G401 (cell line): ENCODE measurements around the gene PIWIL1. TPM values are rescaled to one million over a fixed set of nuclear protein-coding genes. Genes with fewer than 3 reads are reported as not detected.

Experiments
- DNase-seq: peaks from one replicate; pipeline ENCODE4 v3.0.0-alpha.2; 2015; ENCODE audit warnings: low spot score
- in situ Hi-C: cut with HindIII; loops from 2 replicates; pipeline ENCODE4 v1.10.0; 2016; ENCODE audit warnings: low sequenced_read_pairs, mixed read lengths
- total RNA-seq: library from RNA; depleted of rRNA; stranded (reverse); fragments of >200 nt; shearing (Covaris generic); gene quantifications from 2 replicates; pipeline ENCODE4 v1.2.3, GENCODE V29; 2014; rRNA removed

Gene PIWIL1
- 0.74 and 2.6 TPM in 2 replicates for total RNA-seq

GRCh38 chr12:130337488-130338303 is at the start of gene PIWIL1:
PIWIL1 (plus strand) TSS chr12:130337887; CDS start chr12:130342592, 4,705 bp downstream.
- no peak for DNase-seq
- in situ Hi-C loops = no loop called here

- DNase-seq = no peak
- in situ Hi-C loops = no loop called here
These were observed 49.5 kb upstream of the PIWIL1 start for GRCh38 chr12:130288206-130288605.

- in situ Hi-C loops = no loop called here
- no peak for DNase-seq
These were observed 49.0 kb upstream of the PIWIL1 start for GRCh38 chr12:130288691-130289090.

GRCh38 chr12:130290114-130290513 is 47.6 kb upstream of the PIWIL1 start:
- DNase-seq = no peak
- in situ Hi-C loops = no loop called here

GRCh38 chr12:130298322-130299021 is 39.2 kb upstream of the PIWIL1 start:
- DNase-seq = no peak
- in situ Hi-C loops = no loop called here

- in situ Hi-C loops = no loop called here
These were observed 38.1 kb upstream of the PIWIL1 start for GRCh38 chr12:130299574-130299973.

GRCh38 chr12:130300090-130300489 is 37.6 kb upstream of the PIWIL1 start:
- in situ Hi-C loops = no loop called here
- DNase-seq = no peak

More at GRCh38 chr12:130299574-130299973, 38.1 kb upstream of the PIWIL1 start:
- DNase-seq = no peak

GRCh38 chr12:130300737-130301535 is 36.8 kb upstream of the PIWIL1 start:
- no peak for DNase-seq
- in situ Hi-C loops = no loop called here

GRCh38 chr12:130301559-130301958 is 36.1 kb upstream of the PIWIL1 start:
- no peak for DNase-seq
- in situ Hi-C loops = no loop called here

- no peak for DNase-seq
- in situ Hi-C loops = no loop called here
These were observed 33.9 kb upstream of the PIWIL1 start for GRCh38 chr12:130303781-130304180.

GRCh38 chr12:130307859-130308258 is 29.8 kb upstream of the PIWIL1 start:
- no peak for DNase-seq
- in situ Hi-C loops = no loop called here

GRCh38 chr12:130308393-130308792 is 29.3 kb upstream of the PIWIL1 start:
- in situ Hi-C loops = no loop called here
- no peak for DNase-seq

GRCh38 chr12:130316251-130316650 is 21.4 kb upstream of the PIWIL1 start:
- DNase-seq = no peak
- in situ Hi-C loops = no loop called here

GRCh38 chr12:130320536-130320935 is 17.2 kb upstream of the PIWIL1 start:
- in situ Hi-C loops = no loop called here
- DNase-seq = no peak

GRCh38 chr12:130322263-130322662 is 15.4 kb upstream of the PIWIL1 start:
- no peak for DNase-seq
- in situ Hi-C loops = no loop called here

GRCh38 chr12:130330685-130331084 is 7.0 kb upstream of the PIWIL1 start:
- in situ Hi-C loops = no loop called here
- no peak for DNase-seq

GRCh38 chr12:130331146-130331545 is 6.5 kb upstream of the PIWIL1 start:
- in situ Hi-C loops = no loop called here
- no peak for DNase-seq

GRCh38 chr12:130333341-130333740 is 4.3 kb upstream of the PIWIL1 start:
- in situ Hi-C loops = no loop called here

GRCh38 chr12:130334399-130334798 is 3.3 kb upstream of the PIWIL1 start:
- no peak for DNase-seq
- in situ Hi-C loops = no loop called here

More at GRCh38 chr12:130333341-130333740, 4.3 kb upstream of the PIWIL1 start:
- DNase-seq = no peak

- DNase-seq = peak; percentile 4
- in situ Hi-C loops = no loop called here
These were observed 2.8 kb upstream of the PIWIL1 start for GRCh38 chr12:130334937-130335336.
